ENCODE measurements around the gene CARD18. TPM values are rescaled to one million over a fixed set of nuclear protein-coding genes. Genes with fewer than 3 reads are reported as not detected.

Gene CARD18, protein sequence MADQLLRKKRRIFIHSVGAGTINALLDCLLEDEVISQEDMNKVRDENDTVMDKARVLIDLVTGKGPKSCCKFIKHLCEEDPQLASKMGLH
- total RNA-seq = 0.51 and 2.0 TPM in 2 replicates

GRCh38 chr11:105139669-105140068, at the start of gene CARD18:
CARD18 (minus strand) TSS chr11:105139769; CDS start chr11:105139726, 43 bp downstream.

Other genes with a start within 250 kb of the CARD18 start
- not detected in 2 replicates for gene CASP12, start 241.3 kb downstream of the CARD18 start, total RNA-seq
- 77.1 and 88.7 TPM in 2 replicates for gene CASP4, start 171.2 kb downstream of the CARD18 start, total RNA-seq
- gene CASP5, start 116.6 kb downstream of the CARD18 start, total RNA-seq = not detected in 2 replicates
- gene CASP1, start 104.6 kb downstream of the CARD18 start, total RNA-seq = 17.7 and 17.9 TPM in 2 replicates
- gene CARD16, start 94.4 kb downstream of the CARD18 start, total RNA-seq = 0.42 and 0.85 TPM in 2 replicates

Data from airway epithelial cell (primary cell).